H1 (cell line): ENCODE measurements around the gene NAPA. TPM values are rescaled to one million over a fixed set of nuclear protein-coding genes. Genes with fewer than 3 reads are reported as not detected.

Experiments
- CTCF ChIA-PET: fragments of 300-600 bp; sonication (Branson Sonifier 250); formaldehyde crosslinking; loops from one replicate; lab custom pipeline; 2021; ENCODE audit not compliant: partially characterized antibody; lab: Charles Lee
- POLR2A ChIA-PET: fragments of 300-600 bp; sonication (Branson Sonifier 250); formaldehyde crosslinking; loops from one replicate; lab custom pipeline; 2021; ENCODE audit warnings: inconsistent platforms; ENCODE audit not compliant: partially characterized antibody; lab: Charles Lee
- DNase-seq, 2 experiments: peaks; one replicate each; pipeline versions ENCODE4 v3.0.0 to v3.0.0-alpha.2; 2010 to 2022; ENCODE audit warnings: low spot score in 2 of 2, low read depth in 1 of 2, mixed read lengths in 1 of 2
- FAIRE-seq: peaks from 2 replicates; lab custom pipeline; 2011; peaks lifted over from hg19 to GRCh38; lab: Jason Lieb, UNC
- H2AFZ ChIP-seq: 2 replicates; pipeline ENCODE4 v1.8.1; 2012; ENCODE audit warnings: low read length, inconsistent platforms
- H2AK5ac ChIP-seq: 2 replicates; pipeline ENCODE4 v1.6.1; 2013; ENCODE audit warnings: low read depth, low read length
- H2BK120ac ChIP-seq: replicated peaks from 2 replicates; pipeline ENCODE3; 2013; ENCODE audit warnings: low read depth, low read length, inconsistent platforms
- H2BK12ac ChIP-seq: 2 replicates; pipeline ENCODE4 v1.6.1; 2013; ENCODE audit warnings: low read depth, low read length
- H2BK15ac ChIP-seq: 2 replicates; pipeline ENCODE4 v1.6.1; 2013; ENCODE audit warnings: low read length
- H2BK20ac ChIP-seq: 2 replicates; pipeline ENCODE4 v1.6.1; 2013; ENCODE audit warnings: low read length
- H2BK5ac ChIP-seq: 2 replicates; pipeline ENCODE4 v1.6.1; 2013; ENCODE audit warnings: low read depth, low read length
- H3K14ac ChIP-seq: 2 replicates; pipeline ENCODE4 v1.6.1; 2013; ENCODE audit warnings: inconsistent platforms; ENCODE audit not compliant: insufficient read length
- H3K18ac ChIP-seq: 2 replicates; pipeline ENCODE4 v1.6.1; 2013; ENCODE audit warnings: low read length; ENCODE audit errors: extremely low read depth
- H3K23ac ChIP-seq: 2 replicates; pipeline ENCODE4 v1.6.1; 2013; ENCODE audit warnings: inconsistent platforms; ENCODE audit not compliant: insufficient read length
- H3K23me2 ChIP-seq: 2 replicates; pipeline ENCODE4 v1.6.1; 2013; ENCODE audit warnings: low read depth, low read length
- H3K27ac ChIP-seq: 2 replicates; pipeline ENCODE4 v1.6.1; 2011; ENCODE audit warnings: low read depth, low read length, inconsistent platforms
- H3K27me3 ChIP-seq, 4 experiments: replicated peaks in 1 of 4; 1 replicate in 1 of 4; 2 replicates in 3 of 4; pipeline versions ENCODE4 v1.6.1 to v1.8.1; 2011 to 2013; ENCODE audit warnings: low read length in 3 of 4, mild to moderate bottlenecking in 3 of 4, inconsistent platforms in 2 of 4, mixed read lengths in 2 of 4, moderate library complexity in 1 of 4; ENCODE audit not compliant: control insufficient read depth in 3 of 4, insufficient read depth in 3 of 4; ENCODE audit errors: extremely low read depth in 1 of 4
- H3K36me3 ChIP-seq, 4 experiments: 2 replicates each; pipeline versions ENCODE4 v1.6.1 to v1.8.1; 2011 to 2013; ENCODE audit warnings: mild to moderate bottlenecking in 4 of 4, low read length in 3 of 4, moderate library complexity in 2 of 4, control low read depth in 1 of 4, inconsistent platforms in 1 of 4; ENCODE audit not compliant: insufficient read depth in 4 of 4, control insufficient read depth in 2 of 4
- H3K4ac ChIP-seq: replicated peaks from 2 replicates; pipeline ENCODE3; 2013; ENCODE audit warnings: low read length, low read depth, mixed read lengths, inconsistent platforms; ENCODE audit not compliant: insufficient read length
- H3K4me1 ChIP-seq, 4 experiments: replicated peaks in 1 of 4; 1 replicate in 1 of 4; 2 replicates in 3 of 4; pipeline versions ENCODE4 v1.6.1 to v1.8.1; 2011 to 2013; ENCODE audit warnings: low read length in 3 of 4, inconsistent platforms in 2 of 4, mixed read lengths in 1 of 4; ENCODE audit not compliant: insufficient read depth in 4 of 4, control insufficient read depth in 3 of 4
- H3K4me2 ChIP-seq, 2 experiments: 2 replicates each; pipeline versions ENCODE4 v1.6.1 to v1.8.1; 2011 to 2013; ENCODE audit warnings: low read depth in 2 of 2, low read length in 2 of 2, control low read depth in 1 of 2, inconsistent platforms in 1 of 2, mild to moderate bottlenecking in 1 of 2; ENCODE audit not compliant: insufficient read depth in 1 of 2
- H3K4me3 ChIP-seq, 4 experiments: fragments of 200-600, 300-600 bp in 1 of 4; sonication (generic), shearing (Covaris generic), sonication (Bioruptor Twin) in 1 of 4; 2 replicates each; pipeline versions ENCODE4 v1.5.1 to v1.8.1; 2011 to 2016; ENCODE audit warnings: low read length in 4 of 4, low read depth in 3 of 4, control low read depth in 2 of 4, inconsistent platforms in 2 of 4, mild to moderate bottlenecking in 2 of 4, mixed read lengths in 1 of 4, moderate library complexity in 1 of 4; ENCODE audit not compliant: insufficient read depth in 2 of 4; ENCODE audit errors: extremely low read depth in 1 of 4
- H3K56ac ChIP-seq: replicated peaks from 2 replicates; pipeline ENCODE3; 2013; ENCODE audit warnings: low read depth, mild to moderate bottlenecking, mixed read lengths, low read length, inconsistent platforms; ENCODE audit not compliant: insufficient read length
- H3K79me1 ChIP-seq: 2 replicates; pipeline ENCODE4 v1.6.1; 2013; ENCODE audit warnings: low read depth, low read length, control low read depth
- H3K79me2 ChIP-seq, 2 experiments: 2 replicates each; pipeline versions ENCODE4 v1.6.1 to v1.8.1; 2012 to 2013; ENCODE audit warnings: low read length in 2 of 2, mild to moderate bottlenecking in 2 of 2, inconsistent platforms in 1 of 2; ENCODE audit not compliant: insufficient read depth in 2 of 2, control insufficient read depth in 1 of 2
- H3K9ac ChIP-seq, 4 experiments: replicated peaks in 1 of 4; 1 replicate in 1 of 4; 2 replicates in 3 of 4; pipeline versions ENCODE4 v1.6.1 to v1.8.1; 2011 to 2013; ENCODE audit warnings: low read depth in 3 of 4, low read length in 3 of 4, control low read depth in 2 of 4, mild to moderate bottlenecking in 2 of 4, moderate library complexity in 2 of 4, inconsistent platforms in 1 of 4; ENCODE audit errors: extremely low read depth in 1 of 4
- H3K9me3 ChIP-seq, 2 experiments: 2 replicates each; pipeline versions ENCODE4 v1.6.1 to v1.8.1; 2012 to 2013; ENCODE audit warnings: mild to moderate bottlenecking in 2 of 2, moderate library complexity in 2 of 2, control low read depth in 1 of 2, inconsistent platforms in 1 of 2, low read depth in 1 of 2, low read length in 1 of 2, mixed read lengths in 1 of 2; ENCODE audit not compliant: insufficient read depth in 2 of 2
- H4K20me1 ChIP-seq, 2 experiments: replicated peaks in 1 of 2; 2 replicates each; pipeline versions ENCODE3 to v1.8.1; 2011 to 2013; ENCODE audit warnings: inconsistent platforms in 2 of 2, low read length in 2 of 2, mild to moderate bottlenecking in 1 of 2; ENCODE audit not compliant: insufficient read depth in 2 of 2, control insufficient read depth in 1 of 2
- H4K5ac ChIP-seq: 2 replicates; pipeline ENCODE4 v1.6.1; 2013; ENCODE audit warnings: low read length, low read depth, mixed read lengths, inconsistent platforms; ENCODE audit not compliant: insufficient read length
- H4K8ac ChIP-seq: 2 replicates; pipeline ENCODE4 v1.8.0; 2013; ENCODE audit warnings: mild to moderate bottlenecking, moderate library complexity, low read length, inconsistent platforms; ENCODE audit not compliant: insufficient read depth; ENCODE audit errors: extremely low read depth
- H4K91ac ChIP-seq: replicated peaks from 2 replicates; pipeline ENCODE3; 2013; ENCODE audit warnings: low read length, mixed read lengths, inconsistent platforms; ENCODE audit not compliant: insufficient read length
- BACH1 ChIP-seq: IDR thresholded peaks from 2 replicates; pipeline ENCODE4 v1.6.1; 2012; ENCODE audit warnings: low read length, improper control_type of control experiment
- EZH2 ChIP-seq: fragments of 200-600 bp; sonication (generic); IDR thresholded peaks from 2 replicates; pipeline ENCODE4 v1.7.1; 2012; ENCODE audit warnings: low read depth, mild to moderate bottlenecking, moderate library complexity, low read length, inconsistent platforms; ENCODE audit not compliant: severe bottlenecking
- FOSL1 ChIP-seq: IDR thresholded peaks from 2 replicates; pipeline ENCODE4 v1.6.1; 2011; ENCODE audit warnings: mild to moderate bottlenecking, low read depth, low read length, moderate library complexity; ENCODE audit not compliant: insufficient read depth
- HDAC6 ChIP-seq: IDR thresholded peaks from one replicate; pipeline ENCODE4 v1.7.1; 2012; ENCODE audit warnings: low read depth, mild to moderate bottlenecking, inconsistent platforms, low read length, moderate library complexity
- SIRT6 ChIP-seq: IDR thresholded peaks from one replicate; pipeline ENCODE4 v1.7.1; 2012; ENCODE audit warnings: low read length, inconsistent platforms
- TAF7 ChIP-seq: optimal IDR thresholded peaks from 2 replicates; pipeline ENCODE3; 2011; ENCODE audit warnings: low read depth, mild to moderate bottlenecking, inconsistent platforms, low read length, moderate library complexity, borderline replicate concordance
- WGBS, 2 experiments: shearing (Covaris generic) in 1 of 2; methylation state at CpG; one replicate each; pipeline versions ENCODE4 v1.1.6 to v1.1.7; 2013 to 2015; ENCODE audit warnings: low lambda C conversion rate in 2 of 2, mixed read lengths in 2 of 2, inconsistent platforms in 1 of 2, low coverage in 1 of 2, missing lambda C conversion rate in 1 of 2; ENCODE audit not compliant: insufficient replicate concordance in 2 of 2, insufficient coverage in 1 of 2, insufficient read length in 1 of 2; ENCODE audit errors: extremely low coverage in 1 of 2, missing lambda C conversion rate in 1 of 2; 5-methylcytosine and 5-hydroxymethylcytosine counted together
- polyA plus RNA-seq, 7 experiments: library from polyadenylated mRNA; depleted of rRNA in 3 of 7; stranded (reverse) in 5 of 7; unstranded in 2 of 7; fragments of >200 nt in 5 of 7; fragments of 200-250 nt in 2 of 7; gene quantifications; 1 replicate in 5 of 7; 2 replicates in 1 of 7; 4 replicates in 1 of 7; pipeline versions ENCODE4 v1.2.1 to v1.2.3, GENCODE V29; 2011 to 2013; ENCODE audit warnings: missing spikeins in 2 of 7, mixed read lengths in 2 of 7
- total RNA-seq: library from RNA; stranded (reverse); fragmentation: NEBNext Ultra II Directional; extraction: Animal tissue kit (Norgen Biotek cat#: 25700); gene quantifications from 2 replicates; pipeline ENCODE4 v1.2.1, GENCODE V29; 2021
- TF ChIP-seq, protein P1 (sequence below): IDR thresholded peaks from 2 replicates; pipeline ENCODE4 v1.6.1; 2011; ENCODE audit warnings: low read depth, mild to moderate bottlenecking, low read length; ENCODE audit not compliant: insufficient read depth

Gene NAPA
- total and polyA plus RNA-seq, 2 of the 8 experiments (the other 6 are each of a cell fraction or from before 2014, with no cell fraction given) = 58.5 to 78.2 TPM

DNA sequence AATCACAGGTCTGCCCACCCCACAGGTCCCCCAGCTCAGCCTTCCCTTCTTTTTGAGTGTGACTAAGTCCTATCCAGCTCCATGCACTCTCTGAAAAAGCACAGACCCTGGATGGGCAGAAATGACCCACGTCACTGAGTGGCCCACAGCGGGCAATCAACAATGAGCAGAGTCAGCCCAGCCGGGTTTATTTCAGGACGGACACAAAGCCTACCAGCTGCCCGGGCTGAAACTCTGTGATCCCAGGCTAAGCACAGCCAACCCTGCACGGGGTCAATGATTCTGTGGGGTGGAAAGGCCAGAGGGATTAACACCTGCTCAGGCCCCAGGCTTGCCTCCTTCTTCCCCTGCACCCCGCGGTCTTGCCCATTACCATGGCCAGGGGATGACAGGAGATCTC, 8.4 kb downstream of the NAPA start:
- Histone ChIP-seq H3K4ac (no peak overlapping the region), H3K9me3 (no peaks in the 10 kb centered on the region), H3K4me3 (no peak overlapping the region), H4K20me1 (peaks cover 9% of the 10 kb centered on the region in 2 experiments), H2BK15ac (no peak overlapping the region), H2BK20ac (no peak overlapping the region), H4K8ac (no peak overlapping the region), H2AK5ac (no peak overlapping the region), H2BK120ac (no peak overlapping the region), H3K14ac (no peak overlapping the region), H3K4me1 (peaks cover 0 to 8% (median under 1%) of the 10 kb centered on the region in 4 experiments; a peak in 4 of 7 replicates), H3K23ac (no peak overlapping the region), H2AFZ (no peak overlapping the region), H2BK5ac (no peak overlapping the region), H3K79me1 (peaks cover 21% of the 10 kb centered on the region), H3K27me3 (no peaks in the 10 kb centered on the region), H3K18ac (no peak overlapping the region), H3K27ac (no peak overlapping the region; the same call in 1 of the 2 replicates), H3K79me2 (peaks cover 3 to 53% of the 10 kb centered on the region in 2 experiments; a peak in 2 of 4 replicates), H3K23me2 (no peaks in the 10 kb centered on the region), H3K36me3 (no peaks in the 10 kb centered on the region), H2BK12ac (no peak overlapping the region), H4K91ac (no peak overlapping the region), H3K4me2 (no peak overlapping the region), H3K56ac (no peak overlapping the region), H3K9ac (no peak overlapping the region), H4K5ac (no peak overlapping the region)
- FAIRE-seq (no peak), DNase-seq (no peak)
- ChIA-PET CTCF (interaction anchor here (0.6 to 2.5 kb wide), 5 partner anchors 10 to 237 kb away, joined by 3 to 10 read pairs (median 3); no protein-coding TSS in a partner anchor), POLR2A (interaction anchor here (1.2 to 5.0 kb wide), 4 partner anchors 9 to 22 kb away, joined by 3 to 17 read pairs (median 6); partner anchors contain the start of gene KPTN)
- 90% methylated on average over 8 of the region's 8 CpGs; no CpG with 5 or more reads in 1 of the 2 experiments for WGBS, 2 experiments
- TF ChIP-seq FOSL1 (no peak), EZH2 (no peak), SIRT6 (no peak), HDAC6 (no peak), TAF7 (no peak), BACH1 (no peak)
- TF ChIP-seq, protein P1, sequence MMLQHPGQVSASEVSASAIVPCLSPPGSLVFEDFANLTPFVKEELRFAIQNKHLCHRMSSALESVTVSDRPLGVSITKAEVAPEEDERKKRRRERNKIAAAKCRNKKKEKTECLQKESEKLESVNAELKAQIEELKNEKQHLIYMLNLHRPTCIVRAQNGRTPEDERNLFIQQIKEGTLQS = no peak
